Subcutaneous preadipocyte (primary cell): ENCODE data around the gene SH3YL1. TPM values are rescaled to one million over a fixed set of nuclear protein-coding genes. Genes with fewer than 3 reads are reported as not detected.

Experiments
- total RNA-seq: library from RNA; depleted of rRNA; stranded (reverse); fragments of >200 nt; gene quantifications from 2 replicates; pipeline ENCODE4 v1.2.3, GENCODE V29; 2012

SH3YL1 gene
- total RNA-seq = 32.5 and 36.7 TPM in 2 replicates

GRCh38 chr2:263774-264492 lies at the start of gene SH3YL1:
SH3YL1 (minus strand) TSS chr2:264032; CDS start chr2:263984, 48 bp downstream.

GRCh38 chr2:287911-288757 lies 24.3 kb upstream of the SH3YL1 start, which contains the start of gene ALKAL2:
ALKAL2 (minus strand) TSS chr2:288091; CDS start chr2:287835, 256 bp downstream.

GRCh38 chr2:264493-265468 lies 949 bp upstream of the SH3YL1 start, which contains the start of gene ACP1:
ACP1 (plus strand) TSS chr2:264947; CDS start chr2:264965, 18 bp downstream.

Other genes with a start within 250 kb of the SH3YL1 start
- gene FAM110C, start 217.5 kb downstream of the SH3YL1 start, total RNA-seq = not detected in 2 replicates
- 60.8 and 73.5 TPM in 2 replicates for gene ACP1, start 915 bp upstream of the SH3YL1 start, total RNA-seq
- gene ALKAL2, start 24.1 kb upstream of the SH3YL1 start, total RNA-seq = not detected in 2 replicates